Embryonic facial prominence (tissue), 1 donor: ENCODE data around the gene POLD2.

Experiments
- DNase-seq: peaks from one replicate; pipeline ENCODE4 v3.0.0-alpha.2; 2016; ENCODE audit errors: extremely low spot score

Gene POLD2

GRCh38 chr7:44152971-44153947, 29.9 kb upstream of the POLD2 start:
- DNase-seq: no peak

GRCh38 chr7:44151956-44152355, 28.6 kb upstream of the POLD2 start:
- no peak for DNase-seq

- no peak for DNase-seq
These were observed 27.9 kb upstream of the POLD2 start for GRCh38 chr7:44150966-44151941.

GRCh38 chr7:44150466-44150832, 27.1 kb upstream of the POLD2 start:
- DNase-seq: no peak

- DNase-seq: no peak
These were observed 26.5 kb upstream of the POLD2 start for GRCh38 chr7:44149571-44150465.

GRCh38 chr7:44148961-44149536, 25.7 kb upstream of the POLD2 start:
- no peak for DNase-seq

GRCh38 chr7:44148166-44148565, 24.8 kb upstream of the POLD2 start:
- DNase-seq: no peak

DNA sequence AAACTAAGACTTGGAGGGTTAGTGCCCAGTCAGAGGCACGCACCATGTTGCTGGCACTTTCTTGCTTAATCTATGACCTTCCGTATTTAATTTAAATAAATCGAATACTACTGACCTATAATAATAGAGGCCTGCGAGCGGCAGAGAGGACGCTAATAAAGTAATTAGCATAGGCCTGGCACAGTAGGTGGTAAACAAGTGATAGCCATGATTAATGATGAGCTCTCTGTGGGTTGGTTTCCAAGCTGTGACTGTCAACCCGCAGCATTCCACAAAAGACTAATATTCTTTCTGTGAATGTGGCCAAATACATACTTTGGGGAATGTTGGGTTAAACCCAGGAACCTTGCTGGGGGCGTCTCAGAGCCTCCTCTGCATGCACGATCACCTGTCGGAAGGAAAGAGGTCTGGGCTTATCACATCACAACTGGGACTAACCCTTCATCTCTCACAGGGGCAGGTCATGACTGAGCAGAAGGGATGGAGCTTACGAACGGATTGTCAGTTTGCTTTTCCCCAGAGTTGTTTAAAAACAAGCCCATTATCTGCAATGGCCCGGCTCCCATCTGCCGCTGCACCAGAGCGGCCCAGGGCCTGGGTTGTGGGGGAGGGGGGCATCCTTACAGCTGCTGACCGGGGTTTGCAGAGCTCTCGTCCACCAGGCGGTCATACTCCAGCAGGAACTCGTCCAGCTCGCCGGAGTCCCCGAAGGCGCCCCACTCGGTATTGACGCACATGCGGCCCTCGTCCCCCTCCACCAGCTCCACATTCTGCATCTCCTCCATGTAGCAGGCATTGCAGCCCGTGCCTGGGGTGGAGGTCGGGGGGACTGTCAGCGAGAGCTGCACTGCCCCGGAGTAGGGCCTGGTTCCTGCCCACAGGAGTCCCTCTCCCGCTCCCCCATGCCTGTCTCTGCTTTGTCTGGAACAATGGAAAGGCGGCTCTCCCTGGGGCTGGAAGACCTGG, 24.0 kb upstream of the POLD2 start:
- no peak for DNase-seq

GRCh38 chr7:44145969-44146911, 22.9 kb upstream of the POLD2 start:
- DNase-seq: no peak

- DNase-seq: peak; percentile 18
These were observed 22.2 kb upstream of the POLD2 start for GRCh38 chr7:44145479-44145968.

- DNase-seq: no peak
These were observed 21.7 kb upstream of the POLD2 start for GRCh38 chr7:44144968-44145478.

DNA sequence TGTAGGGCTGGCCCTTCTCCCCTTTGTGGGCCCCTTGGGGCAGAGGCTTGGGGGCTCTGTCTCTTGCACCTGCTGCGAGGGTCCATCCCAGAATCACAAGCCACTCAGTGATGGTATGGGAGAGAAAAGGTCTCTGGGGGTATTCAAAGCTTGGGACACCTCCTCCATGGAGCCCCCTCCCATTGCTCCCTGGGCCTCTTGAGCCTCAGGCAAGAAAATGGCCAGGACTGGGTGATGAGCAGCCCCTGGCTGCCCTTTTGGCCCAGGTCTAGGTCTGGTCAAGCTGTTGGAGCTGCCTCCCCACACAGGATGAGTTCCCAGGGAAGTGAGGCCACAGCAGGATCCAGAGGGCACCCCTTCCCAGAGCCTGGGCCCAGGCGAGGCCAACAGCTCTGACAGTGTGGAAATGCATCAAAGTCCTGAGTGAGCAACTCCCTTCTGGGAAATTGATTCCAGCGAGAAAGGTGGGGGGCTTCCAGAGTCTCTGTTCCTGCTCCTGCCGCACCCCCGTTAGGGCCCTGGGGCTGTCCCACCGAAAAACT, 21.1 kb upstream of the POLD2 start:
- DNase-seq: no peak

DNA sequence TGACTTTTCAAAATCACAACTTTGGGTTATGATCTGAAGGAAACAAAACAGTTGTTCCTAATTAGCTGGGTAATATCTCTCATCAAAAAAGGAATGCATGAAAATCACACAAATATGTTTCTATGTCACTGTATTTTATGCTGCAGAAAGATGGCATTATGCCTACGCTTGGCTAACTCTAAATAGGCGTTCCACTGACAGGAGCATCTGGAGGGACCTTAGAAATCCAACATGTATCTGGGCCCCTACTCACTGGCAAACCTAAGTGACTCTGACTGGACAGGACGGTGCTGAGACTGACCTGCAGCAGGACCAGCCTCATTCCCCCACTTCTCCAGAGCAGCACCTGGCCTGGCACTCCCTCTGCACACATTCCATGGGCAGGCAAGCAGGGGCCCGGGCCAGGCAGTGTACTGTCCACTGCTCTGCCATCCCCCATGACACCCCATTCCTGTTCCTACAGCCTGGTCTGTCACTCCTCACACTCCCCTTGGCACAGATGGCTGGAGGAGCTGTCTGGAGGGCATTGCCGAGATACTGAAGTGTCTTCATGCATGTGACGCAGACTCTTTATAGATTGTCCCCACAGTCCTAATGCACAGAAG, 20.4 kb upstream of the POLD2 start:
- no peak for DNase-seq

DNA sequence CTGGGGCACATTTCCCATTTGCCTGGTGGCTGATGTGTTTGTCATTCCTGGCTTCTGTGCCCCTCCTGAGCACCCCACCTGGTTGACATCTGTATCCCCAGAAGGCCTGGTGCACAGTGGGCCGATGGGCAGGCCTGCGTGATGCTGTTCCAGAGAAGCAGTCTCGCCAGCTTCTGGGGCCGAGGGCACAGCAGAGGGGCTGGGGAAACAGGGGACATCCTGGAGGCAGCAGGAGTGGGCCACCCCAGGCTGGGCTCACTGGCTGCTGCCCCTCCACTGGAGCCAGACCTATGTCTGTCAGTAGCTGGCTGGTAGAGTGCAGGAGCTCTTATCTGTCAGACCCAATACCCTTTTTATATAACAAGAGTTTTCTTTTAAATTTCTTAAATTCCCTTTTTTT, 18.7 kb upstream of the POLD2 start:
- DNase-seq: no peak

DNA sequence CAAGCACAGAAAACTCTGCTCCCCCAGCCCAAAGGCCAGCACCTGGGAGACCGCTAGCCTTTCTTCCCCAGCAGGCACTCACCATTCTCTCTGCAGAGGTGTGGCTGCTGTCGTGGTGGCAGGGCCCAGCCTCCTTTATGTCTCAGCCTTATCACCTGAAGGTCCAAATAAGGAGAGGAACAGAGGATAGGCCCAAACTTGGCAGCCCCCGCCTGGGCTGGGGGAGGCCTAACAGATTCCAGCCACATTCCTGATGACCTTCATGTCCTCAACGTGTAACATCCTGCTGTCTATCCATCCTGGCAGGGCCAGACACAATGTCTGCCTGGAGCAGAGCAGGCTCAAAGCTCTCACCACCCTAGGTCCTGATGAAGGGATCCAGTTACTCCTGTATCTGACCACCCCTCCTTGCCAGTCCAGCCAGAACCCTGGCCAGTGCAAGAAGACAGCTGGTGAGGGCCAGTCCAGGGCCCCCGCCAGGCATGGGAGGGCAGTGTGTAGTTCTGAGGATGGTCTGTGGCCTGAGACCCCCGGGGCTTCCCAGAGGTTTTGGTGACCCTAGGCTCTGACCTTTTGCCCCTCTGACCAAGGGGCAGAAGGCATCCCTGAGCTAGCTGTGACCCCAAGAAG, 18.0 kb upstream of the POLD2 start, which contains the start of gene MYL7:
Gene MYL7 (minus strand): TSS at position 112 of the 630 bp plus-strand sequence. CDS start 27 bp downstream, at position 85.
- DNase-seq: no peak

GRCh38 chr7:44140341-44140740, 17.0 kb upstream of the POLD2 start:
- DNase-seq: no peak
